ENCODE results near the gene ANAPC7.

The ANAPC7 gene

DNA sequence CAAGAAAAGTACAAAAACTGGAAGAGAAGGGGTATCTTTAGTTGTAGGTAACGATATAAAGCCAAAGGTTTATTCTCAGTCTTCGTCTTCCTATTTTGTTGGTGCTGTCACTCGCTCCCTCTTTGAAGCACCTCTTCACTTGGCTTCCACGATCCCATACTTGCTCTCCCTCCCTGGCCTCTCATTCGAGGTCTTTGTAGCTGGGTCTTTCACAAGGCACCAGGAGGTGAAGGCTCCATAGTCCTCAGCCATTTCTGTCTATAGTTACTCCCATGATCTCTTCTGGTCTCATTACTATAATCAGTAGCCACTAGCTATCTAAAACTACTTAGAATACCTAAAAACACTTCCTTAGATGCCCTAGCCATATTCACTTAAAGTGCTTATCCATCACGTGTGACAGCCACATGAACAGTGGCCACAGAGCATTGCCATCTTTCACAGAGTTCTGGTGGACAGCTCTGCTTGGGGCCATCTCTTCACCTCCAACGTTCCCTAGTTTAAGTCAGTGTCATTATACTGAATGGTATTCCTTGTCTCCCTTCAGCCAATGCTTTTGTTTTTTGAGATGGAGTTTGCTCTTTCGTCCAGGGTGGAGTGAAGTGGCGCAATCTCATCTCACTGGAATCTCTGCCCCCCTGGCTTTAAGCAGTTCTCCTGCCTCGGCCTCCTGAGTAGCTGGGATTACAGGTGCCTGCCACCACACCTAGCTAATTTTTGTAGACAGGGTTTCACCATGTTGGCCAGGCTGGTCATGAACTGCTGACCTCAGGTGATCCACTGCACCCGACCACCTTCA, 65.4 kb downstream of the ANAPC7 start:
- no peak overlapping the region for H3K9ac ChIP-seq (ENCODE audit: low read length)
- H4K20me1 ChIP-seq (ENCODE audit: low read depth, low read length): no peaks in the 10 kb centered on the region
- H3K9me3 ChIP-seq (ENCODE audit: insufficient read depth, low read length): no peaks in the 10 kb centered on the region
- no peak overlapping the region for H3K4me3 ChIP-seq (ENCODE audit: insufficient read depth, low read length, poor library complexity, severe bottlenecking)
- no peaks in the 10 kb centered on the region; the same call in 1 of the 2 replicates for H3F3A ChIP-seq (ENCODE audit: insufficient read depth)
- no peaks in the 10 kb centered on the region for H3K27me3 ChIP-seq (ENCODE audit: low read length)
- peaks cover 3% of the 10 kb centered on the region; the same call in 1 of the 2 replicates for H3K79me2 ChIP-seq (ENCODE audit: insufficient read depth, low read length)
- no peaks in the 10 kb centered on the region for H3K9me2 ChIP-seq (replicated peaks; ENCODE audit: insufficient read depth, low read length)
- H3K36me3 ChIP-seq (ENCODE audit: low read length): peaks cover 57% of the 10 kb centered on the region
- H3K4me2 ChIP-seq (ENCODE audit: low read depth, low read length, poor library complexity, severe bottlenecking): no peak overlapping the region
- TF ChIP-seq EZH2phosphoT487 (conservative IDR thresholded peaks at IDR 0.05; ENCODE audit: low read length): no peak
- TF ChIP-seq, protein P1, sequence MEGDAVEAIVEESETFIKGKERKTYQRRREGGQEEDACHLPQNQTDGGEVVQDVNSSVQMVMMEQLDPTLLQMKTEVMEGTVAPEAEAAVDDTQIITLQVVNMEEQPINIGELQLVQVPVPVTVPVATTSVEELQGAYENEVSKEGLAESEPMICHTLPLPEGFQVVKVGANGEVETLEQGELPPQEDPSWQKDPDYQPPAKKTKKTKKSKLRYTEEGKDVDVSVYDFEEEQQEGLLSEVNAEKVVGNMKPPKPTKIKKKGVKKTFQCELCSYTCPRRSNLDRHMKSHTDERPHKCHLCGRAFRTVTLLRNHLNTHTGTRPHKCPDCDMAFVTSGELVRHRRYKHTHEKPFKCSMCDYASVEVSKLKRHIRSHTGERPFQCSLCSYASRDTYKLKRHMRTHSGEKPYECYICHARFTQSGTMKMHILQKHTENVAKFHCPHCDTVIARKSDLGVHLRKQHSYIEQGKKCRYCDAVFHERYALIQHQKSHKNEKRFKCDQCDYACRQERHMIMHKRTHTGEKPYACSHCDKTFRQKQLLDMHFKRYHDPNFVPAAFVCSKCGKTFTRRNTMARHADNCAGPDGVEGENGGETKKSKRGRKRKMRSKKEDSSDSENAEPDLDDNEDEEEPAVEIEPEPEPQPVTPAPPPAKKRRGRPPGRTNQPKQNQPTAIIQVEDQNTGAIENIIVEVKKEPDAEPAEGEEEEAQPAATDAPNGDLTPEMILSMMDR (IDR thresholded peaks at IDR 0.05; ENCODE audit: insufficient read depth, low read length, poor library complexity, severe bottlenecking): no peak
- no peak overlapping the region for H2AFZ ChIP-seq (ENCODE audit: low read depth, low read length, severe bottlenecking)
- H3K27ac ChIP-seq (ENCODE audit: low read depth, low read length): no peak overlapping the region

DNA sequence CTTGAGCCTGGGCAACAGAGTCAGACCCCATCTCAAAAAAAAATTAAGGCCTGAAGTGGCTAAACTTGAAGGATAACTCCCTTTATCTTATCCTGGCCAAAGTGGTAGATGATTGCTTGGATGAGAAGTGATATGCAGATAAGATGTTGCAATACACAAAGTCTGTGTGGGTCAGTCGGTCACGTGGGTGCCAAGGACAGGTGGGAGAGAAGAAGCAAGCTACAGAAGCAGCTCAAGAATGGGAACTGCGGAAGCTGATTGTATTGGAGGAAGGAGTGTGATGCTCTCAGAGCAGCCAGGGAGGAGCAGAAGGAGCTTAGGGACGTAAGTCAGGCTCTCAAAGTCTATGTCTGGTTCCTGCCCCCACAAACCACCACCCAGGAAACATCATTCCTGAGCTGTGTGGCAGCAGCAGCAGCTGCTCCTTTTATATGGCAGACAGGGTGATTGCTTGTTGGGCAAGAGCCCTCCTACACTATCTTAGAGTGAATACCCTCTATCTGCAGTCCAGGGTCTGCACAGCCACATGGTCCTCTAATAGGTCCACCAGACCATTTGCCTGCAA, 67.9 kb downstream of the ANAPC7 start:
- Histone ChIP-seq H3K9me3 (ENCODE audit: insufficient read depth, low read length) (no peaks in the 10 kb centered on the region), H3F3A (ENCODE audit: insufficient read depth) (no peaks in the 10 kb centered on the region), H3K4me3 (ENCODE audit: insufficient read depth, low read length, poor library complexity, severe bottlenecking) (no peak overlapping the region), H2AFZ (ENCODE audit: low read depth, low read length, severe bottlenecking) (no peak overlapping the region), H3K36me3 (ENCODE audit: low read length) (peaks cover 53% of the 10 kb centered on the region), H3K27ac (ENCODE audit: low read depth, low read length) (no peak overlapping the region), H3K27me3 (ENCODE audit: low read length) (no peaks in the 10 kb centered on the region), H3K9me2 (replicated peaks; ENCODE audit: insufficient read depth, low read length) (no peaks in the 10 kb centered on the region), H3K79me2 (ENCODE audit: insufficient read depth, low read length) (peaks cover 16% of the 10 kb centered on the region), H3K4me2 (ENCODE audit: low read depth, low read length, poor library complexity, severe bottlenecking) (no peak overlapping the region), H4K20me1 (ENCODE audit: low read depth, low read length) (no peaks in the 10 kb centered on the region), H3K9ac (ENCODE audit: low read length) (no peak overlapping the region)
- no peak for TF ChIP-seq EZH2phosphoT487 (conservative IDR thresholded peaks at IDR 0.05; ENCODE audit: low read length)
- TF ChIP-seq, protein P1 (IDR thresholded peaks at IDR 0.05; ENCODE audit: insufficient read depth, low read length, poor library complexity, severe bottlenecking): no peak

DNA sequence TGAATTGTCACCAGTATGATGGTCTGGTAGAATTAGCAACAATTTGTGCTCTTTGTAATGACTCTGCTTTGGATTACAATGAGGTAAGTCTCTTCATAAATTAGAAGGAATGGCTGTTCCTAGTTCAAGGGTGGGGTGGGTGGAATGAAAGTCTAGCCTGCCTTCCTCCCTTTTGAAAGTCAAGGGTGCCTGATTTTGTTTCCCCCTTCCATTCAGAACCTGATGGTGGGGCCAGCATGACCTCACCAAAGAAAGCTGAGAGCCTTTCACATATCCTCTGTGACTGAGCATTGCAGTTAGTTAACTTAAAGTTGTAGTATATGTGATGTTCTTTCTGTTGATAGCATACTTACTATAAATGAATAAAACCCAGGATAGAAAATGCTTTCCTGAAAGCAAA, 70.3 kb downstream of the ANAPC7 start:
- H3K36me3 ChIP-seq (ENCODE audit: low read length): peaks cover 53% of the 10 kb centered on the region
- no peaks in the 10 kb centered on the region for H3K9me2 ChIP-seq (replicated peaks; ENCODE audit: insufficient read depth, low read length)
- H3K9ac ChIP-seq (ENCODE audit: low read length): no peak overlapping the region
- H3K9me3 ChIP-seq (ENCODE audit: insufficient read depth, low read length): no peaks in the 10 kb centered on the region
- H3K4me3 ChIP-seq (ENCODE audit: insufficient read depth, low read length, poor library complexity, severe bottlenecking): no peak overlapping the region
- peaks cover 36% of the 10 kb centered on the region for H3K79me2 ChIP-seq (ENCODE audit: insufficient read depth, low read length)
- H3K27me3 ChIP-seq (ENCODE audit: low read length): no peaks in the 10 kb centered on the region
- H3K4me2 ChIP-seq (ENCODE audit: low read depth, low read length, poor library complexity, severe bottlenecking): no peak overlapping the region
- peaks cover 12% of the 10 kb centered on the region for H3F3A ChIP-seq (ENCODE audit: insufficient read depth)
- H4K20me1 ChIP-seq (ENCODE audit: low read depth, low read length): peaks cover 8% of the 10 kb centered on the region
- TF ChIP-seq, protein P1 (IDR thresholded peaks at IDR 0.05; ENCODE audit: insufficient read depth, low read length, poor library complexity, severe bottlenecking): no peak
- no peak overlapping the region for H3K27ac ChIP-seq (ENCODE audit: low read depth, low read length)
- no peak overlapping the region for H2AFZ ChIP-seq (ENCODE audit: low read depth, low read length, severe bottlenecking)

Data from SU-DHL-6 (cell line).